GM12801 (cell line): Measurements from ENCODE around the gene GRIP2.

Experiments
- CTCF ChIP-seq: IDR thresholded peaks from one replicate; pipeline ENCODE4 v1.5.1; 2011; ENCODE audit warnings: control low read depth; ENCODE audit not compliant: insufficient read length; ENCODE audit errors: extremely low read depth

GRIP2 gene

DNA sequence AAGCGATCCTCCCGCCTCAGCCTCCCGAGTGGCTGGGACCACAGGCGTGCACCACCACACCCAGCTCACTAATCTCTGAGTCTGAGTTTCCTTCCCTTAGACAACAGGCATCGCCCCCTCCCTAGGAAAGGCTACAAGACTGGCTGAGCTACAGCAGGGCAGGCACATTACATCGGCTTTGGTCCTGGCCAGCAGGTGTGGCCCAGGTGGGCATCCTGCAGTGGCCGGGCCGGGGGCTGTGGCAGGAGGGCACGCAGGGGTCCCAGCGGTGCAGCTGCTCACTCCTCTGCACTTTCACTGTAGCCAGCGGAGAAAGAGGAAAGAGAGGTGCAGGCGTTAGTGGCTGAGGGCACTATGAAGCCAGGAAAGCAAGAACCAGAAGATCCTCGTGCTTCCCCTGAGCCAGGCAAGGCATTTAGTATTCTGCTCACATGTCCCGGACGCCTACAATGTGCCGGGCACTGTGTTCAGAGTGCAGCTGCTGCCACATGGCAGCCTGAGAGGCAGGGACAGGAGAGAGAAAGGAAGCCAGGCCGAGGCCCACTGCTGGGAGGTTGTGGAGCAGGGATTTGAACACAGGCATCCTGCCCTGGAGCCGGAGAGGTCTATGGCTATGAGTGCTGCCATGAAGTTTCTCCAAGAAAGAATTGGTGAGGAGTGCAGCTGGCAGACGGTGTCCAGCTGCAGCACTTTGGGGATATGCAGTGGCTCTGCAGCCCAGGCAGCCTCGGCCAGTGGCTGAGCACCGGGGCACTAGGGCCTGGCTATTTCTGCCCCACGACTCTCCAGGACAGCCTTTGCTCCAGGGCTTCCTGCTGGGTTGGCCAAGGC is 22.3 kb downstream of the GRIP2 start:
- no peak for TF ChIP-seq CTCF

- no peak for TF ChIP-seq CTCF
These were observed 23.3 kb downstream of the GRIP2 start for GRCh38 chr3:14516738-14517345.

GRCh38 chr3:14514323-14514720 is 25.8 kb downstream of the GRIP2 start:
- TF ChIP-seq CTCF = no peak

- TF ChIP-seq CTCF = no peak
These were observed 26.4 kb downstream of the GRIP2 start for GRCh38 chr3:14513566-14514322.

- no peak for TF ChIP-seq CTCF
These were observed 27.2 kb downstream of the GRIP2 start for GRCh38 chr3:14512942-14513327.

GRCh38 chr3:14512281-14512941 is 27.7 kb downstream of the GRIP2 start:
- no peak for TF ChIP-seq CTCF
